ENCODE data around the gene MAP3K5.

MAP3K5 gene

DNA sequence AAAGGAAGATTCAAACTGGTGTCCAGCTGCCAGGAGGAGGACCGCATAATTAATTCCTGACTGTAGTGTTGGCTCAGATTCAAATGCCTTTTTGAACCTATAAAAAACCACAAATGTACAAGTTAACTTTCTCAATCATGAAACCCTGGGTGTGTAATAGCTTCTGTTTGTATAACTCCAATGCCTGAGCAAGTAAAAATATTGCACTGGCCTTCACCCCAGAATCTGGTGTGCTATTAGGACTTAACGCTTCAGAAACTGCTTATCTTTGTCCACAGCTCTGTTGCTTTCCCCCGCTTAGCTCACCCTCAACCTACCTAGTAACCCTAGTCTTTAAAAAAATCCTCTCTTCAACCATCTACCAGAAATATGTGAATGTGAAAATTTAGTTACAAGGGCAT lies 123.0 kb downstream of the MAP3K5 start:
- Mint-ChIP-seq H3K27me3 (no peaks in the 10 kb centered on the region), H3K27ac (no peak overlapping the region), H3K4me1 (peaks cover 3% of the 10 kb centered on the region), H3K4me3 (no peak overlapping the region), H3K9me3 (peaks cover 4% of the 10 kb centered on the region), H3K36me3 (peaks cover 23% of the 10 kb centered on the region)
- ATAC-seq (ENCODE audit: low read depth), result no peak
- DNase-seq (ENCODE audit: low spot score in 2 of 2), result no peak

DNA sequence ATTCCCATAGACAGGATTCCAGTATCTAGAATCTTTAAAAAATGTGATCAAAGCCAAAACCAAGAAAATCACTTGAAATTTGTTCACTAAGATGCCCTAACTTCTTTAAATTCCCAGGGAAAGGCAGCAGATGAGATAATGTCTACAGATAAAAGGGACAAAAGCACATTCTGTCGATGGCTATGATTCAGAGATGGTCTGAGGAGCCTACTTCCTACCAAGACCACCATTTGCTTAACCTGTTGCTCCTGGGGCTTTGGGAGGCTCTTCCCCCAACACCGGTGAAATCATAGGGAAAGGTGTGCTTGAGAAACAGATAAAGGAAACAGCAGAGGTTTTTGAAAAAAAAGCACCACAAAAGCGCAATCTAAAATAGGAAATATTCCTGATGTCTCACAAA lies 123.7 kb downstream of the MAP3K5 start:
- Mint-ChIP-seq H3K36me3 (peaks cover 20% of the 10 kb centered on the region), H3K9me3 (peaks cover 2% of the 10 kb centered on the region), H3K27me3 (no peaks in the 10 kb centered on the region), H3K4me1 (peaks cover 2% of the 10 kb centered on the region), H3K27ac (no peak overlapping the region), H3K4me3 (no peak overlapping the region)
- DNase-seq (ENCODE audit: low spot score in 2 of 2) (no peak), ATAC-seq (ENCODE audit: low read depth) (no peak)

DNA sequence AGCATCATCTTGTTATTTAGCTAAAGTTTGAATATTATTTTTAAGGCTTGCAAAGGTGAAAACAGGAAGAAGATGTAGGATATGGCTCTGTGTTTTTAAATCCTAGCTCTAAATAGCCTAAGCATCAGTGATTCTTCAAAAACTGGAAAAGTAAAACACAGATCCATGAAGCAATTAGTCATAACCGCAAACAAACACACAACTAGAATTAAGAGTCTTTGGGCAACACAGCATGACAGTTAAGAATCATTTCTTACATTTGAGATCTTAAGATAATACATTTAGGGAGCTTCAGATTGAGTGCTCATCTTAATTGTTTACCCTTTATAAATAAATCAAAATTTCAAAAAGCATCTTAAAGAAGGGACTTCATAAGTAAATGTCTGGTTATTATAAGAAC lies 126.2 kb downstream of the MAP3K5 start:
- no peaks in the 10 kb centered on the region for H3K9me3 Mint-ChIP-seq
- H3K27me3 Mint-ChIP-seq, result no peaks in the 10 kb centered on the region
- H3K36me3 Mint-ChIP-seq, result peaks cover 12% of the 10 kb centered on the region
- DNase-seq (ENCODE audit: low spot score in 2 of 2) (no peak), ATAC-seq (ENCODE audit: low read depth) (no peak)
- H3K4me3 Mint-ChIP-seq, result no peak overlapping the region
- no peaks in the 10 kb centered on the region for H3K4me1 Mint-ChIP-seq
- no peak overlapping the region for H3K27ac Mint-ChIP-seq

DNA sequence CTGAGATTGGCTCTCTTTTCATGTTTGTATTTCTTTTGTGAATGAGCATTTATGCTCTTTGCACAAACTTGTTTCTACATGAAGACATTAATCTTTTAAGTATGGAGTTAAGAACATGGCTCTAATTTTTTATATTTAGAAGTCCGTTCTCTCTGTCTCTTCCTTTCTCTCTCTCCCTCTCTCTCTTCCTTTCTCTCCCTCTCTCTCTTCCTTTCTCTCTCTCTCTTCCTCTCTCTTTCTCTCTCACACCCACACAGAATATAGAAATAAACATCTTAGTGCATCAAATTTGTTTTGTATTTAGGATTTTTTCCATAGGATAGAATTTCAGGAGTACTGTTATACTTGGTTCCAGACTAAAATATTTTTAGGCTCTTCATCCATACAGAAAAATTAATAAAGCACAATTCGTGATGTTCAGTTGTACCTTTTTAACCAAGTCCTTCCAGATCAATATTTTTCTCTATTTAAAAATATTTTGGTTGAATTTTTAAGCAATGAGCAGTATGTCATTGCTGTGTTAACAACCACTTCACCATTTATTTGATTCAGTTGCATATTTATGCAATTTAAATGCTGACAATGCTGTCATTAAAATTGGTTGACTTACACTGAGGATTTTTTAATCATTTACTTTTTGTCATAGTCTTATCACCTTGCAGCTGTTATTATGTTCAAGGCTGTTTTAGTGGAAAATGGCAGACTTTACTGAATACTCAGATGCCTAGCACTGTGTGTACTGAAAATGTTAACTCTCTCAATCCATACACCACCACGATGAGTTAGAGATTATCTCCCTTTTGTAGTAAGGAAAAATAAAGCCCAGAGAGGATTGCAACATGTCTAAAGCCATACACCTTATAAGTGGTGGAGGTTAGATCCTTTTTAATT lies 129.7 kb downstream of the MAP3K5 start:
- ATAC-seq (ENCODE audit: low read depth), result no peak
- Mint-ChIP-seq H3K27me3 (no peaks in the 10 kb centered on the region), H3K36me3 (peaks cover 9% of the 10 kb centered on the region), H3K9me3 (no peaks in the 10 kb centered on the region), H3K4me1 (no peaks in the 10 kb centered on the region), H3K27ac (no peak overlapping the region), H3K4me3 (no peak overlapping the region)
- no peak for DNase-seq (ENCODE audit: low spot score in 2 of 2)

DNA sequence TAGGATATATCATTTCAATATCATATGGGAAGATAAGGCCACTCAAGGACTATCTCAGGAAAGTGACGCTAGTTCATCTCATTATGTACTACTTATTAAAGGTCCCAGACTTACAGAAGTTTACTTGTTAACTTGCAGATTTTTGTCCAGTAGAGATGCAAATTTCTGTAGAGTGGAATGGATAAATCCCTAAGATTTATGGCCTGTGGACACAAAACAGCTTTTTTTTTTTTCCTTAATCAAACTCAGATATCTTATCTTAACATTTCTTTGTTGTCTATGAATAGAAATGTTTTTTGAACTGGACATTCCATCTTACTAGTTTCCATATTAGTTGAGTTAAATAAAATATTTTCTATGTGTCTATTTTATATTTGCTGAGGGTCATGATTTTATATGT lies 131.6 kb downstream of the MAP3K5 start:
- Mint-ChIP-seq H3K36me3 (peaks cover 10% of the 10 kb centered on the region), H3K4me3 (no peak overlapping the region), H3K27ac (no peak overlapping the region), H3K27me3 (no peaks in the 10 kb centered on the region), H3K4me1 (no peaks in the 10 kb centered on the region), H3K9me3 (no peaks in the 10 kb centered on the region)
- DNase-seq (ENCODE audit: low spot score in 2 of 2), result no peak
- no peak for ATAC-seq (ENCODE audit: low read depth)

DNA sequence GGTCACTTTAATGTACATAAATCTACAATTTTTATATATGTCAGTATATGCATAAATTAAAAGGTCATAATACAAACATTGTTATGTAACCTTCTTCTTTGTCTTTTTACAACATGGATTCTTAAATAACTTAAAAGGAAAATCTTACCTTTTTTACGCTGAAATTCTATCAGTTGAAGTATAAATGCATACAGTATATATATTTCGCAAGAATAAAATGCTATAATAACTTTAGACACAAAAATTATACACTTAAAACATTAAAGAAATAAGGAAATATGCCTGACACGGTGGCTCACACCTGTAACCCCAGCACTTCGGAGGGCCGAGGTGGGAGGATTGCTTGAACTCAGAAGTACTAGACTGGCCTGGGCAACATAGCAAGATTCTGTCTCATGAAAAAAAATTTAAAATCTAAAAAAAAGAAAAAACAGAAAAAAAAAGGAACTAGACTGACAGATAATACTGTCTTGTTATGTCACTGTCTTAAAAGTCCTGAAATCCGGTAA lies 132.2 kb downstream of the MAP3K5 start:
- Mint-ChIP-seq H3K27ac (no peak overlapping the region), H3K9me3 (no peaks in the 10 kb centered on the region), H3K27me3 (no peaks in the 10 kb centered on the region), H3K36me3 (peaks cover 16% of the 10 kb centered on the region), H3K4me3 (no peak overlapping the region), H3K4me1 (no peaks in the 10 kb centered on the region)
- ATAC-seq (ENCODE audit: low read depth) (no peak), DNase-seq (ENCODE audit: low spot score in 2 of 2) (no peak)

DNA sequence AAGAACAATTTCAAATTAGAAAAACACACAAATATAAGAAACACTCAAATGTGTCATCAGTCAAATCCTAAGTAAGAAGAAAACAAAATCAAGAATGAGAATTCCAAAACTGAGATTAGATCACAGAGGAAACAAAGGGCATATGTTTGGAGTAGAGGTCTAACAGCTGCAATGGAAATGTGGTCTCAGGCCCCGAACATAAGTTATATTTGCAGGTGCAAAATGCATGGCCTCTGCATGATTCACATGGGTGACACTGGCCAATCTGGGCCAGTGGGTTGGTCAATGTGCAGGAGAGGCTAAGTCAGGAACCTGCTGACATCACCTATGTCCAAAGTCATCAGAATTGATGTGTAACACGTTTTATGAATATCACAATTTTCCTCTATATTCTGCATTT lies 133.6 kb downstream of the MAP3K5 start:
- ATAC-seq (ENCODE audit: low read depth), result no peak
- Mint-ChIP-seq H3K27ac (no peak overlapping the region), H3K36me3 (peaks cover 16% of the 10 kb centered on the region), H3K4me1 (no peaks in the 10 kb centered on the region), H3K27me3 (no peaks in the 10 kb centered on the region), H3K9me3 (no peaks in the 10 kb centered on the region), H3K4me3 (no peak overlapping the region)
- DNase-seq (ENCODE audit: low spot score in 2 of 2), result no peak

DNA sequence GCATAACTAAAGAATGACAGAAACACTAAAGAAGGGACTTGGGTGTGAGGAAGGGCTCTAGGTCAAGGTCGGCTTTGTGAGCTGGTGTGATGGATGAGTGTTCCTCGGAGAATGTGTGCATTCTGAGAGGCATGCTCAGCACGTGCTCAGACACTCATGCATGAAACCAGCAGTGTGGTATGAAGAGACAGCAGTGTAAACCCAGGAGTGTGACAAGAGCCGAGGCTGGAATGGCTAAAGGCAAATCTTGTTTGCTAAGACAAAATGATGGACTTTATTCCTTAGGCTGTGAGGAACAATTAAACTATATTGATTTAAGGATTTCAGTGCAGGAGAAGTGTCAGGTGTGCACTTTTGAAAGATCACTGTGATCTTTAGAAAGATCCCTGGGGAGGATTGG lies 134.6 kb downstream of the MAP3K5 start:
- Mint-ChIP-seq H3K4me1 (no peaks in the 10 kb centered on the region), H3K9me3 (no peaks in the 10 kb centered on the region), H3K4me3 (no peak overlapping the region), H3K27me3 (no peaks in the 10 kb centered on the region), H3K27ac (peak overlapping the region; percentile 17), H3K36me3 (peaks cover 18% of the 10 kb centered on the region)
- ATAC-seq (ENCODE audit: low read depth) (no peak), DNase-seq (ENCODE audit: low spot score in 2 of 2) (no peak)

DNA sequence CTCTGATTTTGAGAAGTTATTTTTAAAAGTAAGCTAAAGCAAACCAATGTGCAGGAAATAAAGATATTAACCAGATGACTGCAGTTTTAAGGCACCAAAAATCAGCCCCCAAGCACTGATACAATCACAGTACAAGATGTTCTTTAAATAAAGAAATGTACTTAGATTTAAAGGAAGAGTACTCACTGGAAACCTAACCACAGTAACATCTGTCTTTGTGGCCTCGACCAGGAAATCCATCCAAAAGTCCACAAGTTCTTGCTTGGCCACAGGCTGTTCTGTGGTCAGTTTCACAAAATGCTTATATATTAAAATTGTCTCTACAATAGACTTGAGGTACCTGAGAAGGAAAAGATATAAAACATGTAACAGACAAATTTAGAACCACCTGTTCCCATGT lies 136.2 kb downstream of the MAP3K5 start:
- no peak overlapping the region for H3K27ac Mint-ChIP-seq
- no peak overlapping the region for H3K4me3 Mint-ChIP-seq
- H3K36me3 Mint-ChIP-seq, result peaks cover 16% of the 10 kb centered on the region
- H3K4me1 Mint-ChIP-seq, result no peaks in the 10 kb centered on the region
- no peak for ATAC-seq (ENCODE audit: low read depth)
- no peaks in the 10 kb centered on the region for H3K27me3 Mint-ChIP-seq
- no peaks in the 10 kb centered on the region for H3K9me3 Mint-ChIP-seq
- DNase-seq (ENCODE audit: low spot score in 2 of 2), result no peak

DNA sequence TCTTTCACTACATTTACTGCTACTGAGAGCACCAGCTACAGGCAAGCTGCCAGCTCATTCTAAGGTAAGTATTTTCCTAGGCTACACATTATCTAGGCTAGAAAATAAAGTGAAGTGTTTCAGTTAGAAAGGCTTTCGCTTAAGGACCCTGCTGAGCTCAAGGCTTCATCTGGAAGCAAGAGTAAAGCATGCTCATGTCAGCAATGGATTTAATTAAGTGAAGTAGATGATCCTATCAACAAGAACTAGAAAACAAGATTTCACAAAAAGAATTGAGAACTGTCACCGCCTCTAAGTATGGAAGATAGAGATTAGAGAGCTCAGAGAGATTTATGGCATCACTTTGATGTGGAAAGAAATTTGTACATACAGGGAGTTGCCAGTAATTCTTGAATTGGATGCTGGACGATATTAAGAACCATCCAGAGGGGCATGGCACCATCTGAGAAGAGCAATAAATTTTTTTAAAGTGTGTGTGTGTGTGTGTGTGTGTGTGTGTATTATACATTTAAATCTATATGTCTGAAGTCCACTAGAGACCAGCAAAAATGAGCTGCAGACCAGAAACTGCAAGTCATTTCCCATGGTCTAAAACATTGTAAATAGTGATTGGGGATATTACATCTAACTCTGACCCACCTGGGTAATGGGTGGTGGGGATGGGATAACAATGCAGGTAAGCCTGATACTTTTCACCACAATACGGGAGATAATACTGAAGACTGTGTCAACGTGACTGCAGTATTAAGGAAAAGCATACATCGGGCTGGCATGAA lies 136.8 kb downstream of the MAP3K5 start:
- H3K9me3 Mint-ChIP-seq, result no peaks in the 10 kb centered on the region
- no peak overlapping the region for H3K27ac Mint-ChIP-seq
- ATAC-seq (ENCODE audit: low read depth) (no peak), DNase-seq (ENCODE audit: low spot score in 2 of 2) (no peak)
- H3K4me1 Mint-ChIP-seq, result no peaks in the 10 kb centered on the region
- no peaks in the 10 kb centered on the region for H3K27me3 Mint-ChIP-seq
- H3K36me3 Mint-ChIP-seq, result peaks cover 16% of the 10 kb centered on the region
- H3K4me3 Mint-ChIP-seq, result no peak overlapping the region

DNA sequence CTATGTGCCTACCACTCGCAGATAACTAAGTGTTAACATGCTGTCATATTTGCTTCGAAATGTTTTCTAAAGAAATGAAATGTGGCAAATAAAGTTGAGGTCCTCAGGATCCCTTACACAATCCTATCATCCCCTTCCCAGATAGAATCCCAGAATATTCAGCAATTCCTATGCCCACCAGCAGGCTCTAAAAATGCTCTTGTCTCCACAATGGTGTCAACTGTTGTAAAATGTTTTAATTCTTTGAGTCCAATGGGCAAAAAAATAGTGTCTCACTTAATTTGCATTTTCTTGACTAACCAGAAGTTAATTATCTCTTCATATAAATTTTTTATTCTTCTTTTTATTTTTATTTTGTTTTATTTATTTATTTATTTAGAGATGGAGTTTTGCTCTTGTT lies 138.2 kb downstream of the MAP3K5 start:
- Mint-ChIP-seq H3K9me3 (no peaks in the 10 kb centered on the region), H3K4me3 (no peak overlapping the region), H3K27ac (no peak overlapping the region), H3K4me1 (no peaks in the 10 kb centered on the region), H3K36me3 (peaks cover 16% of the 10 kb centered on the region), H3K27me3 (no peaks in the 10 kb centered on the region)
- no peak for DNase-seq (ENCODE audit: low spot score in 2 of 2)
- no peak for ATAC-seq (ENCODE audit: low read depth)

DNA sequence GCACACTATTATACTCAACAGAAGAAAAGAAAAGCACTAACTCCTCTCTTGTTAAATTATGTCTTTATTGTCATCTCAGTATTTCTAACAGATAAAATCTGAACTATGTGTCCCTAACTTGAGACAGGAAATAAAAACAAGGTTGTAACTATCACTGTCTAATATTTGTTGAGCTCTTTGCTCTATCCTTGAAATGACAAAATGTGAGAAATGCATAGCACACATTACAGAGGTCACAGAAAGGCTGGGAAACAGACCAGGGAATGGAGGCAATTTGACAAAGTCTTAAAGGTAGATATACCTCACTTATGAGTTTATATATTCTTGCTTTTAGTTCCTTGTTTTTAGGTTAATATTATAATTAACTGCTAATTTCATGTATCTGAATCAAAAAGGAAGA lies 139.6 kb downstream of the MAP3K5 start:
- Mint-ChIP-seq H3K27ac (no peak overlapping the region), H3K4me1 (no peaks in the 10 kb centered on the region), H3K9me3 (no peaks in the 10 kb centered on the region), H3K36me3 (peaks cover 12% of the 10 kb centered on the region), H3K27me3 (no peaks in the 10 kb centered on the region), H3K4me3 (no peak overlapping the region)
- DNase-seq (ENCODE audit: low spot score in 2 of 2) (no peak), ATAC-seq (ENCODE audit: low read depth) (no peak)

DNA sequence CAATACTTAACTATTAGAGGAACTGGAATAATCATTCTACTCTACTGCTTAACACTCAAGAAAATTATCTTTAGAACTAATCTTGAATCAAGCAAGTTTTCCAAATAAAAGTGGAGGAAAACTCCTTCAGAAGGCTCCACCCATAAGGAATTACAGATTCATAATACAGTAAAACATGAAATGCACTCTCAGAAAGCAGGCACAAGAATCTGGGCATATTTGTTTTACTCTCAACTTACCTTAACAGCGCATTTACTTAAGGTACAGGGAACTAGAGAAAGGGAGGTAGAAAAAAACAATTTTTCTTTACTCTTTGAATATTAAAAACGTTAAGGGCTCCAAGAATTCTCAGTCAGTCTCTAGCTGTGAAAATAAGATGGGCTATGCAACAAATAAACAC lies 140.3 kb downstream of the MAP3K5 start:
- H3K9me3 Mint-ChIP-seq, result no peaks in the 10 kb centered on the region
- no peak for DNase-seq (ENCODE audit: low spot score in 2 of 2)
- H3K36me3 Mint-ChIP-seq, result peaks cover 9% of the 10 kb centered on the region
- no peak overlapping the region for H3K4me3 Mint-ChIP-seq
- peak overlapping the region; percentile 50 for H3K27ac Mint-ChIP-seq
- no peaks in the 10 kb centered on the region for H3K4me1 Mint-ChIP-seq
- H3K27me3 Mint-ChIP-seq, result no peaks in the 10 kb centered on the region
- ATAC-seq (ENCODE audit: low read depth), result no peak

DNA sequence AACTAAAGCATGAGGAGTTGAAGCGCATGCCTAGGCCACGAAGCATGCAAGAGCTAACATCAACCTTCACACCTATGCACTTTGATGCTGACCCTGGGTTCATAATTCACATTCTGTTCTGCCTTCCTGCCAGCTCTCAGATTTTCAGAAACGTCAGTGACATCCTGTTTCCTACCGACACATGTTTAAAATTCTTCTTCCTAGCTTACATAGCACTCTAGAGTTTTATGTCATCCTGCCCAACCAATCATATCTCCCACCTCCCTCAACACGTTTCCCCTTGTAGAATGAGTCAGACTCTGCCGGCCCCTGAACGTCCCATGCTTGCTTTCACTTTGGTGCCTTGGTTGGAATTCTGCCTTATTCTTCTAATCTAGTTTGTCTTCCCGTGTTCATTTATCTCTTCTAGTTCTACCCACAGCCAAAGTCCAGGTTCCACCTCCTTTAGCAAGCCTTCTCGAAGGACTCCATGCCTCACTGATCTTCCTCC lies 144.9 kb downstream of the MAP3K5 start:
- H3K36me3 Mint-ChIP-seq, result no peaks in the 10 kb centered on the region
- no peaks in the 10 kb centered on the region for H3K4me1 Mint-ChIP-seq
- no peak overlapping the region for H3K4me3 Mint-ChIP-seq
- H3K9me3 Mint-ChIP-seq, result no peaks in the 10 kb centered on the region
- no peak for DNase-seq (ENCODE audit: low spot score in 2 of 2)
- H3K27me3 Mint-ChIP-seq, result no peaks in the 10 kb centered on the region
- ATAC-seq (ENCODE audit: low read depth), result peak; percentile 60
- H3K27ac Mint-ChIP-seq, result no peak overlapping the region
